ENCODE data around the gene NHSL1.

- TF ChIP-seq CTCF (IDR thresholded peaks at IDR 0.05) (no peak), POLR2A (IDR thresholded peaks at IDR 0.05) (no peak)
Measured at GRCh38 chr6:138454981-138455706, 44.1 kb downstream of the NHSL1 start.
